Panc1 (cell line): ENCODE measurements around the gene SATB2. TPM values are rescaled to one million over a fixed set of nuclear protein-coding genes. Genes with fewer than 3 reads are reported as not detected.

Experiments
- ATAC-seq: fragments of 200-7000 bp; cut with Tn5 transposase; 2 replicates; pipeline ENCODE4 v1.9.1; 2020; ENCODE audit warnings: mild to moderate bottlenecking, moderate library complexity
- BruUV-seq: library from RNA; stranded (reverse); fragments of 400-500 nt; replicated peaks from 2 replicates; lab custom pipeline; 2021; lab: Mats Ljungman, UMichigan
- CTCF ChIA-PET: fragments of 300-600 bp; sonication (Branson Sonifier 250); formaldehyde crosslinking; loops from one replicate; lab custom pipeline; 2022; ENCODE audit warnings: antibody characterized with exemption; lab: Charles Lee
- POLR2A ChIA-PET: fragments of 300-600 bp; sonication (Branson Sonifier 250); formaldehyde crosslinking; loops from one replicate; lab custom pipeline; 2022; ENCODE audit warnings: antibody characterized with exemption; lab: Charles Lee
- DNase-seq: peaks from one replicate; pipeline ENCODE4 v3.0.0-alpha.2; 2010; ENCODE audit warnings: low read depth, low spot score
- H3K27ac ChIP-seq: 2 replicates; pipeline ENCODE4 v1.5.1; 2011; ENCODE audit warnings: mild to moderate bottlenecking, low read length, inconsistent platforms
- H3K27me3 ChIP-seq: fragments of 200-500 bp; sonication (Bioruptor generic); 2 replicates; pipeline ENCODE4 v1.6.0; 2014; ENCODE audit warnings: low read length, inconsistent platforms; ENCODE audit not compliant: control insufficient read depth, insufficient read depth
- H3K36me3 ChIP-seq: fragments of 200-500 bp; sonication (Bioruptor generic); 2 replicates; pipeline ENCODE4 v1.5.1; 2014; ENCODE audit warnings: inconsistent platforms, mild to moderate bottlenecking, low read length, moderate library complexity; ENCODE audit not compliant: control insufficient read depth, insufficient read depth
- H3K4me1 ChIP-seq: 2 replicates; pipeline ENCODE4 v1.5.1; 2011; ENCODE audit warnings: inconsistent platforms, mild to moderate bottlenecking, low read length, moderate library complexity; ENCODE audit not compliant: control insufficient read depth, insufficient read depth
- H3K4me3 ChIP-seq, 2 experiments: 2 replicates each; pipeline ENCODE4 v1.5.1; 2011 to 2012; ENCODE audit warnings: low read depth in 2 of 2, low read length in 2 of 2, mild to moderate bottlenecking in 2 of 2, inconsistent platforms in 1 of 2, moderate library complexity in 1 of 2
- H3K9me3 ChIP-seq: fragments of 200-500 bp; sonication (Bioruptor generic); 2 replicates; pipeline ENCODE4 v1.5.1; 2014; ENCODE audit warnings: low read depth, mild to moderate bottlenecking, inconsistent platforms, low read length, moderate library complexity; ENCODE audit not compliant: control insufficient read depth, insufficient read depth
- POLR2AphosphoS5 ChIP-seq: IDR thresholded peaks from 2 replicates; pipeline ENCODE4 v1.6.1; 2012; ENCODE audit warnings: mild to moderate bottlenecking, low read depth, low read length, moderate library complexity
- SIN3A ChIP-seq: IDR thresholded peaks from 2 replicates; pipeline ENCODE4 v1.6.1; 2012; ENCODE audit warnings: low read depth, mild to moderate bottlenecking, low read length, moderate library complexity, borderline replicate concordance; ENCODE audit not compliant: insufficient read depth
- TCF7L2 ChIP-seq: IDR thresholded peaks from 2 replicates; pipeline ENCODE4 v1.6.1; 2011; ENCODE audit warnings: mild to moderate bottlenecking, low read depth, low read length, inconsistent platforms
- in situ Hi-C: cut with HindIII; loops from 2 replicates; pipeline ENCODE4 v1.10.0; 2016; ENCODE audit warnings: low sequenced_read_pairs, low pct_unique_long_range_greater_than_20kb
- intact Hi-C: fragments of 100-400 bp; cut with micrococcal nuclease; formaldehyde crosslinking; loops from one replicate; pipeline ENCODE4 v1.10.0; 2022; ENCODE audit not compliant: unreplicated experiment
- total RNA-seq: library from RNA; stranded (reverse); gene quantifications from one replicate; pipeline ENCODE4 v1.2.1, GENCODE V29; 2021; ENCODE audit not compliant: unreplicated experiment
- TF ChIP-seq, protein P1 (sequence below), 2 experiments: IDR thresholded peaks; 2 replicates each; pipeline ENCODE4 v1.6.1; 2011 to 2012; ENCODE audit warnings: low read depth in 2 of 2, control low read depth in 1 of 2, low read length in 1 of 2, mild to moderate bottlenecking in 1 of 2, moderate library complexity in 1 of 2; ENCODE audit not compliant: insufficient read depth in 1 of 2
- TF ChIP-seq, protein P2 (sequence below): fragments of 450-650 bp; IDR thresholded peaks from 2 replicates; pipeline ENCODE4 v1.5.1; 2017; ENCODE audit warnings: mild to moderate bottlenecking

Gene SATB2
- total RNA-seq, 1 experiment from 2014 or later = 43.2 TPM

DNA sequence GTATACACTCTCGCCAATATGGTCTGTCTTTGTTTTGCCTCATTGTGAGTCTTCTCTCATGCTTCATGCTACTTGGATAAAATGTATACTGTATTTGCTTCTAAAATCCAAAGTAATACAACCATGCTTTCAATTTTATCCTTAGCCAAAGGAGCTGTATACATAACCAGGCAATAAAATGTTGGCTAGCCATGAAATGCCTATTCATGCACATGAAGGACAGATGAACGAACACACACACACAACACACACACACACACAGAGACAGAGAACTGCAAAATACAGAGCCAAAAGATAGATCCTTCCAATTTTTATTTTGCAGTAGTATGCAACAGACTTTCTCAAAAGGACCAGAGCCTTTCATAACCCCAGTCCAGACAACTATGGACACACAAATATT lies 113.7 kb downstream of the SATB2 start:
- Histone ChIP-seq H3K9me3 (no peaks in the 10 kb centered on the region), H3K36me3 (peaks cover 19% of the 10 kb centered on the region), H3K27me3 (no peaks in the 10 kb centered on the region), H3K4me1 (no peaks in the 10 kb centered on the region), H3K4me3 (no peak overlapping the region), H3K27ac (no peak overlapping the region)
- DNase-seq (no peak), ATAC-seq (no peak)
- intact Hi-C loops (no loop called here), in situ Hi-C loops (no loop called here)
- ChIA-PET POLR2A (no interaction called here), CTCF (no interaction called here)
- no TSS peak for BruUV-seq
- TF ChIP-seq, protein P1, sequence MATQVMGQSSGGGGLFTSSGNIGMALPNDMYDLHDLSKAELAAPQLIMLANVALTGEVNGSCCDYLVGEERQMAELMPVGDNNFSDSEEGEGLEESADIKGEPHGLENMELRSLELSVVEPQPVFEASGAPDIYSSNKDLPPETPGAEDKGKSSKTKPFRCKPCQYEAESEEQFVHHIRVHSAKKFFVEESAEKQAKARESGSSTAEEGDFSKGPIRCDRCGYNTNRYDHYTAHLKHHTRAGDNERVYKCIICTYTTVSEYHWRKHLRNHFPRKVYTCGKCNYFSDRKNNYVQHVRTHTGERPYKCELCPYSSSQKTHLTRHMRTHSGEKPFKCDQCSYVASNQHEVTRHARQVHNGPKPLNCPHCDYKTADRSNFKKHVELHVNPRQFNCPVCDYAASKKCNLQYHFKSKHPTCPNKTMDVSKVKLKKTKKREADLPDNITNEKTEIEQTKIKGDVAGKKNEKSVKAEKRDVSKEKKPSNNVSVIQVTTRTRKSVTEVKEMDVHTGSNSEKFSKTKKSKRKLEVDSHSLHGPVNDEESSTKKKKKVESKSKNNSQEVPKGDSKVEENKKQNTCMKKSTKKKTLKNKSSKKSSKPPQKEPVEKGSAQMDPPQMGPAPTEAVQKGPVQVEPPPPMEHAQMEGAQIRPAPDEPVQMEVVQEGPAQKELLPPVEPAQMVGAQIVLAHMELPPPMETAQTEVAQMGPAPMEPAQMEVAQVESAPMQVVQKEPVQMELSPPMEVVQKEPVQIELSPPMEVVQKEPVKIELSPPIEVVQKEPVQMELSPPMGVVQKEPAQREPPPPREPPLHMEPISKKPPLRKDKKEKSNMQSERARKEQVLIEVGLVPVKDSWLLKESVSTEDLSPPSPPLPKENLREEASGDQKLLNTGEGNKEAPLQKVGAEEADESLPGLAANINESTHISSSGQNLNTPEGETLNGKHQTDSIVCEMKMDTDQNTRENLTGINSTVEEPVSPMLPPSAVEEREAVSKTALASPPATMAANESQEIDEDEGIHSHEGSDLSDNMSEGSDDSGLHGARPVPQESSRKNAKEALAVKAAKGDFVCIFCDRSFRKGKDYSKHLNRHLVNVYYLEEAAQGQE (IDR thresholded peaks at IDR 0.05; ENCODE audit: insufficient read depth in 1 of 2, low read depth in 2 of 2, low read length in 1 of 2) = no peak
- TF ChIP-seq, protein P2, sequence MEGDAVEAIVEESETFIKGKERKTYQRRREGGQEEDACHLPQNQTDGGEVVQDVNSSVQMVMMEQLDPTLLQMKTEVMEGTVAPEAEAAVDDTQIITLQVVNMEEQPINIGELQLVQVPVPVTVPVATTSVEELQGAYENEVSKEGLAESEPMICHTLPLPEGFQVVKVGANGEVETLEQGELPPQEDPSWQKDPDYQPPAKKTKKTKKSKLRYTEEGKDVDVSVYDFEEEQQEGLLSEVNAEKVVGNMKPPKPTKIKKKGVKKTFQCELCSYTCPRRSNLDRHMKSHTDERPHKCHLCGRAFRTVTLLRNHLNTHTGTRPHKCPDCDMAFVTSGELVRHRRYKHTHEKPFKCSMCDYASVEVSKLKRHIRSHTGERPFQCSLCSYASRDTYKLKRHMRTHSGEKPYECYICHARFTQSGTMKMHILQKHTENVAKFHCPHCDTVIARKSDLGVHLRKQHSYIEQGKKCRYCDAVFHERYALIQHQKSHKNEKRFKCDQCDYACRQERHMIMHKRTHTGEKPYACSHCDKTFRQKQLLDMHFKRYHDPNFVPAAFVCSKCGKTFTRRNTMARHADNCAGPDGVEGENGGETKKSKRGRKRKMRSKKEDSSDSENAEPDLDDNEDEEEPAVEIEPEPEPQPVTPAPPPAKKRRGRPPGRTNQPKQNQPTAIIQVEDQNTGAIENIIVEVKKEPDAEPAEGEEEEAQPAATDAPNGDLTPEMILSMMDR = no peak
- no peak for TF ChIP-seq POLR2AphosphoS5

DNA sequence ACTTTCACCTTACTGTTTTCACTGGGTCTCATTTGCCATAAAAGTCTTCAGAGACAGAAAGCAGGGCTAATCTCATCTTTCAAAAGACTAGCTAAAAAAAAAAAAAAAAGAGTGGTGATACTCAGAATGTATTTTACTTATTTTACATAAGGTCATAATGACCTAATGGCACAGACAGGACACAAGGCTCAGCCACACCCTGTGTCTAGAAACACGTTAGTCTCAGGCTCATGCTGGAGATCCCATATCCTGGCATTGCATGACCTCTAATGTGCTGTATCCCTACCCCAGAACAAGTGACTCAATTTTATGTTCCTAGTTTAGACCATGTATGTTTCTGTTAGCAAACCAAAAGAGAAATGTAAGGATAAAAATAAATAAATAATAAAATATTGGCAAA lies 115.4 kb downstream of the SATB2 start:
- DNase-seq = no peak
- H3K27me3 ChIP-seq = no peaks in the 10 kb centered on the region
- ChIA-PET CTCF (no interaction called here), POLR2A (interaction anchor here (0.6 kb wide), 1 partner anchor 14 kb away, joined by 4 read pairs; no protein-coding TSS in a partner anchor)
- intact Hi-C loops (no loop called here), in situ Hi-C loops (no loop called here)
- TF ChIP-seq, protein P2 = no peak
- TF ChIP-seq, protein P1 (IDR thresholded peaks at IDR 0.05; ENCODE audit: insufficient read depth in 1 of 2, low read depth in 2 of 2, low read length in 1 of 2) = no peak
- TF ChIP-seq POLR2AphosphoS5 (no peak), TCF7L2 (no peak), SIN3A (no peak)
- peaks cover 4% of the 10 kb centered on the region; the same call in 1 of the 2 replicates for H3K36me3 ChIP-seq
- H3K27ac ChIP-seq = no peak overlapping the region
- no peak for ATAC-seq
- H3K9me3 ChIP-seq = no peaks in the 10 kb centered on the region
- no peak overlapping the region for H3K4me3 ChIP-seq
- BruUV-seq = no TSS peak
- no peaks in the 10 kb centered on the region for H3K4me1 ChIP-seq
